Transverse colon (tissue), 4 donors: Measurements from ENCODE around the gene TFDP2.

Experiments used
- POLR2AphosphoS5 ChIP-seq, 3 donors: sonication (generic); formaldehyde crosslinking; IDR thresholded peaks; one replicate each; pipeline ENCODE4 v1.6.1; 2016; ENCODE audit warnings: antibody characterized with exemption in 3 of 3
- TF ChIP-seq, protein P1 (sequence below), 5 experiments: fragments of 200-600 bp in 3 of 5; fragments of 450-650 bp in 2 of 5; sonication (generic) in 3 of 5; IDR thresholded peaks; 1 replicate in 2 of 5; 2 replicates in 3 of 5; pipeline ENCODE4 v1.5.1; 2016 to 2017; ENCODE audit warnings: antibody characterized with exemption in 5 of 5, inconsistent platforms in 3 of 5, mild to moderate bottlenecking in 2 of 5, moderate library complexity in 1 of 5

DNA sequence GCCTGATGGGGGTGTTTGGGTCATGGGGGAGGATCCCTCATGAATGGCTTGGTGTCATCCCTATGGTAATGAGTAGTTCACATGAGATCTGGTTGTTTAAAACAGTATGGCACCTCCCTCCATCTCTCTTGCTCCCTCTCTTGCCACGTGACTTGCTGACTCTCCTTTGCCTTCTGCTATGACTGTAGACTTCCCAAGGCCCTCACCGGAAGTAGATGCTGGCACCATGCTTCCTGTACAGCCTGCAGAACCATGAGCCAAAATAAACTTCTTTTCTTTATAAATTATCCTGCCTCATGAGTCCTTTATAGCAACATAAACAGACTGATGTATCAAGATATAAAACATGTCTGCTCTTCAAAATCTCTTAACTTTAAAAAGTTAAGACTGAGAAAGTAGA lies 96.1 kb downstream of the TFDP2 start:
- TF ChIP-seq, protein P1, sequence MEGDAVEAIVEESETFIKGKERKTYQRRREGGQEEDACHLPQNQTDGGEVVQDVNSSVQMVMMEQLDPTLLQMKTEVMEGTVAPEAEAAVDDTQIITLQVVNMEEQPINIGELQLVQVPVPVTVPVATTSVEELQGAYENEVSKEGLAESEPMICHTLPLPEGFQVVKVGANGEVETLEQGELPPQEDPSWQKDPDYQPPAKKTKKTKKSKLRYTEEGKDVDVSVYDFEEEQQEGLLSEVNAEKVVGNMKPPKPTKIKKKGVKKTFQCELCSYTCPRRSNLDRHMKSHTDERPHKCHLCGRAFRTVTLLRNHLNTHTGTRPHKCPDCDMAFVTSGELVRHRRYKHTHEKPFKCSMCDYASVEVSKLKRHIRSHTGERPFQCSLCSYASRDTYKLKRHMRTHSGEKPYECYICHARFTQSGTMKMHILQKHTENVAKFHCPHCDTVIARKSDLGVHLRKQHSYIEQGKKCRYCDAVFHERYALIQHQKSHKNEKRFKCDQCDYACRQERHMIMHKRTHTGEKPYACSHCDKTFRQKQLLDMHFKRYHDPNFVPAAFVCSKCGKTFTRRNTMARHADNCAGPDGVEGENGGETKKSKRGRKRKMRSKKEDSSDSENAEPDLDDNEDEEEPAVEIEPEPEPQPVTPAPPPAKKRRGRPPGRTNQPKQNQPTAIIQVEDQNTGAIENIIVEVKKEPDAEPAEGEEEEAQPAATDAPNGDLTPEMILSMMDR (IDR thresholded peaks at IDR 0.05) = no peak
- TF ChIP-seq POLR2AphosphoS5 (IDR thresholded peaks at IDR 0.05) = no peak
